ENCODE data around the gene SUPT3H. TPM values are rescaled to one million over a fixed set of nuclear protein-coding genes. Genes with fewer than 3 reads are reported as not detected.

Gene SUPT3H
- total RNA-seq, 2 donors from 2014 or later, result 5.3 to 6.6 TPM

DNA sequence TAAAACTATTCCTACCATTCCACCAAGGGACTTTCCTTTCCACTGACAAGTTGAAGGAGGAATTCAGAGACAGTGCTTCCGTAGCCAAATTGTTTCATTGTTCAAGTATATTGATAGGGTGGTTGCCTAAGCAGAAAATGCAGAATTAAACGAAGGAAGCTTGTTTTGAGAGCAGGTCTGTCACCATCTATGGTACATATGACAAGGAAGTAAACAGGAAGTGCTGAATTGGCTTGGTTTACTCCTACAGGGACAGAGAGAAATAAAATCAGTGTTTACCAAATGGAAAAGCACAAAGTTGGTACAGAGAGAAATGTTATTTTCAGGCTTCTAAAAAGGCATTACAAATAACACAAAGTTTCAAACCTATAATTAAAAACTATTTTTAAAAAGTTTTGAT, 568.5 kb downstream of the SUPT3H start:
- Histone ChIP-seq H3K27ac (no peak overlapping the region), H3K9me3 (no peaks in the 10 kb centered on the region), H3K36me3 (no peaks in the 10 kb centered on the region), H3K27me3 (replicated peaks; ENCODE audit: insufficient read depth) (no peaks in the 10 kb centered on the region), H3K4me1 (ENCODE audit: control insufficient read depth in 1 of 2, low read depth in 2 of 2) (peaks cover 0 to 5% of the 10 kb centered on the region in 2 donors), H3K4me3 (no peak overlapping the region)
- DNase-seq (ENCODE audit: low spot score) (no peak), ATAC-seq (ENCODE audit: insufficient number of reproducible peaks, low FRiP score, low read depth) (no peak)
- no peak for TF ChIP-seq CTCF (IDR thresholded peaks at IDR 0.05)

DNA sequence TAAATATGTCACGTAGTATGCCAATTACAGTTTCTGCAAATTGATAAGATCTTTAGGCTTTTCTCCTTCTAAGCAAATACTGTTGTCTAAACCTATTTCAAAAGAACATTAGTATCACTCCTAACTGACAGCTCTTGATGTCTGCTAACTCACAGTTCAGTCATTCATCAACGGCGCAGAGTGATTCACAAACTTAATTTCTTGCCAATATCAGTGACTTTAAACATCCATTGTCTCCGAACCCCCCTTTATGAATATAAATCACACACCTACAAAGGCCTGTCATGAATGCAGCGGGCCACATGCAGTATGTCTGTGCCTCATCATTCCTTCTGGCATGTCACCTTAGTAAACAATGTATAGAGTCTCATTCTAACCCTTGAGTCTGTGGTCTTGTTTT, 569.6 kb downstream of the SUPT3H start:
- no peaks in the 10 kb centered on the region for H3K9me3 ChIP-seq
- no peak overlapping the region for H3K27ac ChIP-seq
- no peaks in the 10 kb centered on the region for H3K36me3 ChIP-seq
- no peaks in the 10 kb centered on the region for H3K4me1 ChIP-seq (ENCODE audit: control insufficient read depth in 1 of 2, low read depth in 2 of 2)
- ATAC-seq (ENCODE audit: insufficient number of reproducible peaks, low FRiP score, low read depth) (no peak), DNase-seq (ENCODE audit: low spot score) (no peak)
- no peak overlapping the region for H3K4me3 ChIP-seq
- no peak for TF ChIP-seq CTCF (IDR thresholded peaks at IDR 0.05)
- H3K27me3 ChIP-seq (replicated peaks; ENCODE audit: insufficient read depth), result no peaks in the 10 kb centered on the region

- TF ChIP-seq CTCF (IDR thresholded peaks at IDR 0.05), result no peak
- no peaks in the 10 kb centered on the region for H3K27me3 ChIP-seq (replicated peaks; ENCODE audit: insufficient read depth)
- H3K9me3 ChIP-seq, result no peaks in the 10 kb centered on the region
- H3K4me1 ChIP-seq (ENCODE audit: control insufficient read depth in 1 of 2, low read depth in 2 of 2), result no peaks in the 10 kb centered on the region
- no peak overlapping the region for H3K27ac ChIP-seq
- ATAC-seq (ENCODE audit: insufficient number of reproducible peaks, low FRiP score, low read depth) (no peak), DNase-seq (ENCODE audit: low spot score) (no peak)
- H3K36me3 ChIP-seq, result no peaks in the 10 kb centered on the region
- H3K4me3 ChIP-seq, result no peak overlapping the region
Measured at GRCh38 chr6:44806656-44807055, 571.1 kb downstream of the SUPT3H start.

GRCh38 chr6:44805238-44805846, 572.4 kb downstream of the SUPT3H start:
- H3K36me3 ChIP-seq, result no peaks in the 10 kb centered on the region
- H3K27me3 ChIP-seq (replicated peaks; ENCODE audit: insufficient read depth), result no peaks in the 10 kb centered on the region
- ATAC-seq (ENCODE audit: insufficient number of reproducible peaks, low FRiP score, low read depth) (no peak), DNase-seq (ENCODE audit: low spot score) (no peak)
- no peaks in the 10 kb centered on the region for H3K4me1 ChIP-seq (ENCODE audit: control insufficient read depth in 1 of 2, low read depth in 2 of 2)
- no peak overlapping the region for H3K27ac ChIP-seq
- no peak overlapping the region for H3K4me3 ChIP-seq
- TF ChIP-seq CTCF (IDR thresholded peaks at IDR 0.05), result no peak
- H3K9me3 ChIP-seq, result no peaks in the 10 kb centered on the region

DNA sequence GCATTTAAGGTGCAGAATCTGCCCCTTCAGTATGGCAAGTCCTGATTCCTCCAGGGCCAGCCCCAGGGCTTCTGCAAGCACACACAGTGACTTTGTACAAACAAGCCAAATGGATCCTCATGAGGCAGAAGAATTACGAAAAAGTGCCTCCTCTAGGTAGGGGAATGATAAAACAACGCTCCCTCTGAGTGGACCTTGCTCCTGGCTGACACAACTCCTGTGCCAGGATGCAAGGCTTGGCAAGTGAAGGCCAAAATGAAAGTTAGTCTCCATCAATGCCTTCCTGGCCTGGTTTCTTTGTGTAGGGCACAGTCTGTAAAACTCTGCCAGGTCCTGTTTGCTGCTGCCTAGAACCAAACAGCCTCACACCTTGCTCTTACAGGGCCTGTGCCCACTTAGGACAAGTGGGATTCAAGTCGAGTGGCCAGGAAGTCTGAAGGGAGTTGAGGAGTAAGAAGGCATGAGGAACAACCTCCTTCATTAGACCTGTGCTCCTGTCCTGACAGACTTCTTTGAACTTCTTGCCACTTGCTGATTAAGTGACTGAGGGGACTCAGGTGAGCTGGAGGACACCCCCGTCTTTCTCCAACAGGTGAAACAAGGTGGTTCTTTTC, 573.1 kb downstream of the SUPT3H start:
- Histone ChIP-seq H3K27me3 (replicated peaks; ENCODE audit: insufficient read depth) (no peaks in the 10 kb centered on the region), H3K4me3 (no peak overlapping the region), H3K36me3 (no peaks in the 10 kb centered on the region), H3K9me3 (no peaks in the 10 kb centered on the region), H3K27ac (no peak overlapping the region), H3K4me1 (ENCODE audit: control insufficient read depth in 1 of 2, low read depth in 2 of 2) (no peaks in the 10 kb centered on the region)
- no peak for DNase-seq (ENCODE audit: low spot score)
- TF ChIP-seq CTCF (IDR thresholded peaks at IDR 0.05), result no peak
- no peak for ATAC-seq (ENCODE audit: insufficient number of reproducible peaks, low FRiP score, low read depth)
